Duodenal mucosa (tissue), 2 donors: ENCODE data around the gene IRAK4.

ENCODE experiments used
- H3K27ac ChIP-seq: one replicate; pipeline ENCODE4 v1.7.0; 2013; ENCODE audit warnings: low read depth, low read length
- H3K27me3 ChIP-seq, 2 donors: one replicate each; pipeline ENCODE4 v1.7.0; 2013; ENCODE audit warnings: low read length in 2 of 2, control low read depth in 1 of 2; ENCODE audit not compliant: insufficient read depth in 2 of 2, control insufficient read depth in 1 of 2
- H3K36me3 ChIP-seq, 2 donors: one replicate each; pipeline ENCODE4 v1.7.0; 2013; ENCODE audit warnings: low read length in 2 of 2, control low read depth in 1 of 2; ENCODE audit not compliant: insufficient read depth in 2 of 2, control insufficient read depth in 1 of 2
- H3K4me1 ChIP-seq, 2 donors: one replicate each; pipeline ENCODE4 v1.7.0; 2013; ENCODE audit warnings: low read length in 2 of 2, control low read depth in 1 of 2; ENCODE audit not compliant: insufficient read depth in 2 of 2, control insufficient read depth in 1 of 2
- H3K4me3 ChIP-seq, 2 donors: one replicate each; pipeline ENCODE4 v1.7.0; 2013; ENCODE audit warnings: low read length in 2 of 2, low read depth in 1 of 2
- H3K9ac ChIP-seq, 2 donors: one replicate each; pipeline ENCODE4 v1.7.0; 2013; ENCODE audit warnings: low read length in 2 of 2, low read depth in 1 of 2
- H3K9me3 ChIP-seq, 2 donors: one replicate each; pipeline ENCODE4 v1.7.0; 2013; ENCODE audit warnings: low read length in 2 of 2, control low read depth in 1 of 2; ENCODE audit not compliant: control insufficient read depth in 1 of 2

The IRAK4 gene

GRCh38 chr12:43758728-43759563 lies at the start of gene IRAK4, which contains the start of gene PUS7L:
Gene IRAK4 (plus strand): TSS chr12:43758951. CDS start chr12:43768112, 9,161 bp downstream.
Gene PUS7L (minus strand): TSS chr12:43758790. CDS start chr12:43755245, 3,545 bp downstream.
- Histone ChIP-seq H3K27ac (peak within 1 kb of the TSS; percentile 94), H3K9ac (peak within 1 kb of the TSS; percentile 90 to 93), H3K4me1 (peaks cover 31 to 36% of the 10 kb centered on the region in 2 donors)

GRCh38 chr12:43711348-43711747 lies 47.4 kb upstream of the IRAK4 start:
- Histone ChIP-seq H3K4me3 (no peak overlapping the region), H3K36me3 (no peaks in the 10 kb centered on the region), H3K9me3 (no peaks in the 10 kb centered on the region), H3K9ac (no peak overlapping the region), H3K27me3 (no peaks in the 10 kb centered on the region), H3K27ac (no peak overlapping the region), H3K4me1 (no peaks in the 10 kb centered on the region)

More at GRCh38 chr12:43758728-43759563, at the start of gene IRAK4, which contains the start of gene PUS7L:
- Histone ChIP-seq H3K9me3 (no peaks in the 10 kb centered on the region), H3K4me3 (peak within 1 kb of the TSS; percentile 88 to 91), H3K27me3 (no peaks in the 10 kb centered on the region), H3K36me3 (peaks cover 0 to 5% of the 10 kb centered on the region in 2 donors)

- H3K4me1 ChIP-seq: no peaks in the 10 kb centered on the region
- no peaks in the 10 kb centered on the region for H3K9me3 ChIP-seq
- no peak overlapping the region for H3K4me3 ChIP-seq
- H3K36me3 ChIP-seq: no peaks in the 10 kb centered on the region
- H3K27ac ChIP-seq: no peak overlapping the region
- no peaks in the 10 kb centered on the region for H3K27me3 ChIP-seq
- H3K9ac ChIP-seq: no peak overlapping the region
Measured at GRCh38 chr12:43722621-43723020, 36.1 kb upstream of the IRAK4 start.

GRCh38 chr12:43723134-43723533 lies 35.6 kb upstream of the IRAK4 start:
- H3K4me1 ChIP-seq: no peaks in the 10 kb centered on the region
- H3K4me3 ChIP-seq: no peak overlapping the region
- no peak overlapping the region for H3K9ac ChIP-seq
- H3K27me3 ChIP-seq: no peaks in the 10 kb centered on the region
- H3K9me3 ChIP-seq: no peaks in the 10 kb centered on the region
- no peak overlapping the region for H3K27ac ChIP-seq
- no peaks in the 10 kb centered on the region for H3K36me3 ChIP-seq

GRCh38 chr12:43728117-43728516 lies 30.6 kb upstream of the IRAK4 start:
- no peaks in the 10 kb centered on the region for H3K4me1 ChIP-seq
- no peak overlapping the region for H3K4me3 ChIP-seq
- H3K27me3 ChIP-seq: no peaks in the 10 kb centered on the region
- no peak overlapping the region for H3K27ac ChIP-seq
- no peaks in the 10 kb centered on the region for H3K9me3 ChIP-seq
- H3K36me3 ChIP-seq: peaks cover 0 to 14% of the 10 kb centered on the region in 2 donors
- no peak overlapping the region for H3K9ac ChIP-seq

GRCh38 chr12:43728698-43729097 lies 30.1 kb upstream of the IRAK4 start:
- H3K27ac ChIP-seq: no peak overlapping the region
- peaks cover 0 to 15% of the 10 kb centered on the region in 2 donors for H3K36me3 ChIP-seq
- no peak overlapping the region for H3K4me3 ChIP-seq
- no peaks in the 10 kb centered on the region for H3K9me3 ChIP-seq
- no peak overlapping the region for H3K9ac ChIP-seq
- H3K4me1 ChIP-seq: no peaks in the 10 kb centered on the region
- no peaks in the 10 kb centered on the region for H3K27me3 ChIP-seq

GRCh38 chr12:43730283-43730682 lies 28.5 kb upstream of the IRAK4 start:
- H3K36me3 ChIP-seq: peaks cover 0 to 24% of the 10 kb centered on the region in 2 donors
- no peaks in the 10 kb centered on the region for H3K9me3 ChIP-seq
- no peaks in the 10 kb centered on the region for H3K27me3 ChIP-seq
- no peak overlapping the region for H3K27ac ChIP-seq
- H3K4me1 ChIP-seq: no peaks in the 10 kb centered on the region
- no peak overlapping the region for H3K9ac ChIP-seq
- no peak overlapping the region for H3K4me3 ChIP-seq

- H3K4me1 ChIP-seq: no peaks in the 10 kb centered on the region
- H3K9me3 ChIP-seq: no peaks in the 10 kb centered on the region
- no peak overlapping the region for H3K4me3 ChIP-seq
- peaks cover 5 to 40% of the 10 kb centered on the region in 2 donors for H3K36me3 ChIP-seq
- H3K27me3 ChIP-seq: no peaks in the 10 kb centered on the region
- H3K27ac ChIP-seq: no peak overlapping the region
- H3K9ac ChIP-seq: no peak overlapping the region
Measured at GRCh38 chr12:43733687-43734086, 25.1 kb upstream of the IRAK4 start.

- Histone ChIP-seq H3K27me3 (no peaks in the 10 kb centered on the region), H3K9ac (no peak overlapping the region), H3K36me3 (peaks cover 5 to 34% of the 10 kb centered on the region in 2 donors), H3K4me3 (no peak overlapping the region), H3K4me1 (no peaks in the 10 kb centered on the region), H3K9me3 (no peaks in the 10 kb centered on the region), H3K27ac (no peak overlapping the region)
Measured at GRCh38 chr12:43736927-43737440, 21.8 kb upstream of the IRAK4 start.

GRCh38 chr12:43737646-43738045 lies 21.1 kb upstream of the IRAK4 start:
- Histone ChIP-seq H3K9me3 (no peaks in the 10 kb centered on the region), H3K36me3 (peaks cover 5 to 30% of the 10 kb centered on the region in 2 donors), H3K4me1 (no peaks in the 10 kb centered on the region), H3K9ac (no peak overlapping the region), H3K4me3 (no peak overlapping the region), H3K27ac (no peak overlapping the region), H3K27me3 (no peaks in the 10 kb centered on the region)
